ELR (cell line): ENCODE measurements around the gene RPL22L1.
"Not testable (repeated sequence)": the region's sequence is repeated elsewhere in the genome, so short reads cannot be mapped to it uniquely, and the experiment has no call there.

ENCODE experiments used
- DNase-seq: peaks from one replicate; pipeline ENCODE4 v3.0.0-alpha.2; 2015; ENCODE audit warnings: low read depth

RPL22L1 gene

DNA sequence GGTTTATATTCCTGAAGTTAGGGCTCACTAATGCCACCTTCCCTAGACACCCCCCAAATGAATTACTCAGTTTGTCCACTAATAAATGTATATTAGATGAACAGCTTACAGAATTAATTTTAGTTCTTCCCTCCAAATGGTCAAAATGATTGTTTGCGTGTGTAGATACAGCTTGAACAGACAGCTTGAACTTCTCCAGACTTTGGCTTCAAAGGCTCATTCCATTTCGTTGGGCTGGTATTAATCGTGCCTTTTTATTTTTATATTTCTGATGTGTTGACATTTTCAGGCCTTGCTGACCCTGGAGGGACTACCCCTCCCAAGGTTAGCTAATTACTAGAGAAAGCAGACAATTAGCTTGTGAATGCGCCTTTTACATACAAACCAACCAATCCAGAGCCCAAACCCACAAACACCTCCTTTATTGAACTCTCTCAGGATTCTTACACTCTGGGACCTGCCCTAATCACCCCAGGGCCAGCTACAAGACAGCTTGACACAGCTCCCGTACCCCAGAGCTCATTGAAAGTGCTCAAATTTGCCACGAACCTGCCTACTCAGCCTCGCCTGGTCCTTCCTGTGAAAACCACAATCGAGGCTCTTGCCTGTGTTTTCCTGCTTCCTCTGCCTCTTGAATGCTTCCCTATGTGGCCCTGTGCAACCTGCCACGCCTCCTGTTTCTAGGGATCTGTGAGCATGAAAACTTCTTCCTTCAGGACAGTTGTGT lies 40.3 kb downstream of the RPL22L1 start:
- no peak for DNase-seq

DNA sequence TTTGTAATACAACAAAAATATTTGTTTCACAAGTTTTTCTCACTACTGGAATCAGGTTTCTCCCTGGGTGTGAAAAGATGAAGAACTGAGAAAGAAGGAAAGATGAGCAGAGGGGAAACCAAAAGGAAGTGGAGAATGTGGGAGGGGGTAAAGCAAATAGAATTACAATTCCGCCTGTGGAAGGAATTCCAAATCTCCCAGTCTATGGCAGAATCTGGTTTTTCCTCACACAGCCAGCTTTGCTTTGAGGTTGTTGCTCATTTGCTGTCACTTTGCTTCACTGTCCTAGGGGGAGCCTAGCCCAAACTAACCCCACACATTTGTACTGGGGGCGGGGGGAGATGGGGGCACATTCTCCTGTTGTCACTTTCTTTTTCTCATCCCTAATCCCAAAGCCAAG lies 43.9 kb downstream of the RPL22L1 start:
- no peak for DNase-seq

DNA sequence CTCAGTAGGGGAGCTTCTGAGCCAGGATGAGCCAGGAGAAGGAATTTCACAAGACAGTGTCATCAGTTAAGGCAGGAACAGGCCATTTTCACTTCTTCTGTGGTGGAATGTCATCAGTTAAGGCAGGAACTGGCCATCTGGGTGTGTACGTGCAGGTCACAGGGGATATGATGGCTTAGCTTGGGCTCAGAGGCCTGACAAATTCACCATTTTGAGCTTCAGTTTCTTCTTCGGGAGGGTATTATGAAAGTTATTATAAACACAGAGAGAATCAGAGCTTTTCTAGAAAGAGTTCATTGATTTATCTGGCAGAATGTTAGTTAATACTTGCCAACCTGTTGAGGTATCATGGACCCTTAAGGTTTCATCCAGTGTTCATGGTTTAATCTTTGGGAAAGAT lies 46.4 kb downstream of the RPL22L1 start:
- not testable (repeated sequence) for DNase-seq

DNA sequence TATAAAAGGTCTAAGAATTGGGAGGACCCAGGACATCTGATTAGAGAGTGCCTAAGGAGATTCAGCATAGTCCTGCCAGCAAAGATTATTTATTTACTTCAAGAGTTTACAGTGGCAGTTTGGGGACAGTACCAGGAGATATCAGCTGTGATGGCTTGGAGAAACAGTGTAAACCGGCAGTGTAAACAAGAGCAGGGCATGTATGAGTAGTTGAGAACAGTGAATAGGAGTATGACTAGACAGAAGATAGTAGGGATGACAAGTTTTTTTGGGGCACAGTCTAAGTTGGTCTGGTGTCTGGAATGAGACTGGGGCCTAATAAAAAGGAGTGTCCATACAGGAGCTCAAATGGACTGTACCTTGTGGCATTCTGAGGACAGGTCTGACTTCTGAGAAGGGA lies 51.7 kb downstream of the RPL22L1 start:
- not testable (repeated sequence) for DNase-seq

DNA sequence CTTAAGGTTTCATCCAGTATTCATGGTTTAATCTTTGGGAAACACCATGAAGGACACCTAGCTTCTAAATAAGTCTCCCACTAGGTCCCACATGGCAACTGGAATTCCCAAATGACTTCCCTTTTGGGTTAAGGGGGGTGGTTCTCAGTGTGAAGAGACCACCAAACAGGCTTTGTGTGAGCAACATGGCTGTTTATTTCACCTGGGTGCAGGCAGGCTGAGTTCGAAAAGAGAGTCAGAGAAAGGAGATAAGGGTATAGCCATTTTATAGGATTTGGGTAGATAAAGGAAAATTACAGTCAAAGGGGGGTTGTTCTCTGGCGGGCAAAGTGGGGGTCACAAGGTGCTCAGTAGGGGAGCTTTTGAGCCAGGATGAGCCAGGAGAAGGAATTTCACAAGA lies 52.5 kb downstream of the RPL22L1 start:
- DNase-seq: not testable (repeated sequence)

DNA sequence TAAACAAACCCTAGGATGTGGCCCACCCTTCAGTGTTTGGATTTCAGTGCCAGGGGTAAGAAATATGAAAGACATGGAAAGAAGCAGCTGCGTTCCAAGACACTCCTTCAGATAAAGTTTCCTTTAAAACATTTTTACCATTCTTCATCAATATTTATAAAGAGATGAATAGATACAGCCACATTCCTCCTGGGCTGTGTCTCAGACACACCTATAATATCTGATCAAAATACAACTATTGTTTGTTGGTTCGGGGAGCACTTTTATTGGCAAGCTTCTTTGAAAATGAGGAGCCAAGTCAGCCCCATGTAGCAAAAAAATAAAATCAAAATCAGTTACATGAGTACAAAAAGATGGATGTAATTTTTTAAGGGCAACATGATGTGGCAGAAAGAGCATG lies 53.2 kb downstream of the RPL22L1 start:
- no peak for DNase-seq

DNA sequence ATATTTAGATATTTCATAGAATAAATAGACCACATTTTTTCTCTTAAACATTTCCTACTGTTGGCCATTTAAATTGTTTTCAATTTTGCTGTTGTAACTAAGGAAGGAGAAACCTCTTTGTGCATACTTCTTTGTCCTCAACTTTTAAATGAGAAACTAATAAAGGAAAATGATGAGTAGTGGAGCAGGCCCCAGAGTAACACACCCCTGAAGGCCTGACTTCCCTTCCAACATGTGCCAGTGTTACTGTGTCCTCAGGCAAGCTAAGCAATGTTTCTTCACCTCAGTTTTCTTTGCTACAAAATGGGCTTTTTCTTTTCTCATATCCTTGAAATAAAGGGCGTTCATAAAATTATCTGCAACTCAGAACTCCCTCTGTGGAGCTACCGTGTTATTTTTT lies 53.7 kb downstream of the RPL22L1 start:
- no peak for DNase-seq

DNA sequence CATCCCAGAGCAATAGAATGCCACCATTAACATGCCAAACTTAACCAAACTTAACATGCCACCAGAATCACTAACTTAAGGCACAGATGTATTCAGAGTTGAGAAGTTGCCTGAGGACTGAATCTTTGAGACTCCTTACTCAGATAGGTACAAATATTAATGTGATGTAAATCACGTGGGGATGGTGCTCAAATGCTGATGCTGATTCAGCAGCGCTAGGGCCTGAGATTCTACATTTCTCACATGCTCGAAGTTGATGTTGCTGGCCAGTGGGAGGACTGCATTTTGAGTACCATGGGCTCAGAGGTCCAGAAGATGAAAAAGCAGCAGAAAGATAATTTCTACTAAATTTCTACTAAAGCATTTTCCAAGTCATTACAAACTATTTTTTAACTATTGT lies 54.1 kb downstream of the RPL22L1 start:
- DNase-seq: no peak

DNA sequence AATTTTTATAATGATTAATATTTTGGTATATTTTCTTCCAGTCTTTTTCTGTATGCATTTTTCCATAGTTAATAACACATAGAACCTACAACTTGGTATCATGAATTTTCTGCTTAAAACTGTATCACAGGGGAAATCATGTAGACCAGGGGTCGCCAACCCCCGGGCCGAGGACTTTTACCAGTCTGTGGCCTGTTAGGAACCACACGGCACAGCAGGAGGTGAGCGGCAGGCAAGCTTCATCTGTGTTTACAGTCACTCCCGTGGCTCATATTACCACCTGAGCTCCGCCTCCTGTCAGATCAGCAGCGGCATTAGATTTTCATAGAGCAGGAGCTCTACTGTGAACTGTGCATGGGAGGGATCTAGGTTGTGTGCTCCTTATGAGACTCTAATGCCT lies 54.7 kb downstream of the RPL22L1 start:
- no peak for DNase-seq
